ENCODE measurements around the gene SAE1.
"Not testable (repeated sequence)": the region's sequence is repeated elsewhere in the genome, so short reads cannot be mapped to it uniquely, and the experiment has no call there.

The SAE1 gene

DNA sequence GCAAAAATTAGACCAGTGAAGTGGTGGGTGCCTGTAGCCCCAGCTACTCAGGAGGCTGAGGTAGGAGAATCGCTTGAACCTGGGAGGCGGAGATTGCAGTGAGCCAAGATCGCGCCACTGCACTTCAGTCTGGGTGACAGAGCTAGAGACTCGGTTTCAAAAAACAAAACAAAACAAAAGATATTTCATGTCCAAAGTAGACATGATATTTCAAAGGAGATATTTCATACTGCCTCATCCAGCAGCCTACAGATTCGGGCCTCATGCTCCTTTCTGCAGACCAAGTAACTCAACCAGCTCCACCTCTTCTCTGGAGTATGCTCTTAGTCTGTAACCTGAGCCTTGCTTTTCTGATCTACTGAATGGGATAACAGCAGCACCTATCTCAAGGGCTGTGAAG lies 32.0 kb upstream of the SAE1 start:
- TF ChIP-seq, protein P1, sequence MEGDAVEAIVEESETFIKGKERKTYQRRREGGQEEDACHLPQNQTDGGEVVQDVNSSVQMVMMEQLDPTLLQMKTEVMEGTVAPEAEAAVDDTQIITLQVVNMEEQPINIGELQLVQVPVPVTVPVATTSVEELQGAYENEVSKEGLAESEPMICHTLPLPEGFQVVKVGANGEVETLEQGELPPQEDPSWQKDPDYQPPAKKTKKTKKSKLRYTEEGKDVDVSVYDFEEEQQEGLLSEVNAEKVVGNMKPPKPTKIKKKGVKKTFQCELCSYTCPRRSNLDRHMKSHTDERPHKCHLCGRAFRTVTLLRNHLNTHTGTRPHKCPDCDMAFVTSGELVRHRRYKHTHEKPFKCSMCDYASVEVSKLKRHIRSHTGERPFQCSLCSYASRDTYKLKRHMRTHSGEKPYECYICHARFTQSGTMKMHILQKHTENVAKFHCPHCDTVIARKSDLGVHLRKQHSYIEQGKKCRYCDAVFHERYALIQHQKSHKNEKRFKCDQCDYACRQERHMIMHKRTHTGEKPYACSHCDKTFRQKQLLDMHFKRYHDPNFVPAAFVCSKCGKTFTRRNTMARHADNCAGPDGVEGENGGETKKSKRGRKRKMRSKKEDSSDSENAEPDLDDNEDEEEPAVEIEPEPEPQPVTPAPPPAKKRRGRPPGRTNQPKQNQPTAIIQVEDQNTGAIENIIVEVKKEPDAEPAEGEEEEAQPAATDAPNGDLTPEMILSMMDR (conservative IDR thresholded peaks at IDR 0.05): no peak
- peak overlapping the region; percentile 97 for H3K27ac ChIP-seq

DNA sequence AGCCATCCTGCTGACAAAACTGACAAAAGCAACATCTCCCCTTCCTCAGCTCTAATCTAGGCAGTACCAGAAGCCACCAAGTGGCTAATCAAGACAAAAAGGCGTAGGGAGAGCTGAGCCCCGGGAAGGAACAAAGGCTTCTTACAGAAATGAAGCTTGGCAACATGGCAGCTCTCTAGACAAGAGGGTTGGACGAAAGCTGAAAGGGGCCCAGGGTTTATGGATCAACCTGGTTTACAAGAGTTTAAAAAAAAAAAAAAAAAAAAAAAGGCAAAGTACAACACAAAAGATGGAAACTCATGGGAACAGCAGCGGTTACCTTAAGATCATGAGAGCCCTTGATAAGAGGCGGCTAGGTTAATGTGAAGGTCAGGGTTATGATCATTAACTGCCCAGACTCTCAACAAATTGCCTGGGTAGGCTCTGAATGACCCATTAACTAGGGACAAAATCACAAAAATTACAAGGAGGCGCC lies 31.0 kb upstream of the SAE1 start:
- peak overlapping the region; percentile 97; the same call in 1 of the 2 replicates for H3K27ac ChIP-seq
- TF ChIP-seq, protein P1 (conservative IDR thresholded peaks at IDR 0.05): no peak

DNA sequence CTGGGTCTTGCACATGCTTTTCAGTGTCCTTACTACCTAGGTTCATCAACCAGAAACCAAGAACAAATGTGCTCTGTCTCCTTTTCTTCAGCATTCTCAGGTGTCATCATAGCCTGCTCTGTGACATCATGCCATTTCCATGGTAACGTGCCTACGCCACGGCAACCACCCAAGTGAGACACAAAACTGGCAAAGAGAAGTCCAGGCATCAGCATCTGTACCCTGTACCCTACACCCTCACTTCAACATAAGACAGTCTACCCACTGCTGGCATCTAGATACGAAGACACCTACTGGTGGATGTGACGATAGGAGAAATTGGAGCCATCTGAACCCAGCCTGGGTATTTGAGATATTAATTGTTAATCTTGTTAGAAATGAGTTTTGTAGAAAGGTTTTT lies 30.3 kb upstream of the SAE1 start:
- no peak overlapping the region for H3K27ac ChIP-seq
- TF ChIP-seq, protein P1 (conservative IDR thresholded peaks at IDR 0.05): no peak

DNA sequence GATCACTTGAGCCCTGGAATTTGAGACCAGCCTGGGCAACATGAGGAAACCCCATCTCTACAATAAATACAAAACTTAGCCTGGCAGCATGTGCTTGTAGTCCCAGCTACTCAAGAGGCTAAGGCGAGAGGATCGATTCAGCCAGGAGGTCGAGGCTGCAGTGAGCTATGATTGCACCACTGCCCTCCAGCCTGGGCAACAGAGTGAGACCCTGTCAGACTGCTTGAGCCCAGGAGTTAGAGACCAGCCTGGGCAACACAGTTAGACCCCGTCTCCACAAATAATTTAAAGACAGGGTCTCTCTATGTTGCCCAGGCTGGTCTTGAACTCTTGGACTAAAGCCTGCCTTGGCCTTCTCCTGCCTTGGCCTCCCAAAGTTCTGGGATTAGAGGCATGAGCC lies 29.5 kb upstream of the SAE1 start:
- not testable (repeated sequence) for H3K27ac ChIP-seq

DNA sequence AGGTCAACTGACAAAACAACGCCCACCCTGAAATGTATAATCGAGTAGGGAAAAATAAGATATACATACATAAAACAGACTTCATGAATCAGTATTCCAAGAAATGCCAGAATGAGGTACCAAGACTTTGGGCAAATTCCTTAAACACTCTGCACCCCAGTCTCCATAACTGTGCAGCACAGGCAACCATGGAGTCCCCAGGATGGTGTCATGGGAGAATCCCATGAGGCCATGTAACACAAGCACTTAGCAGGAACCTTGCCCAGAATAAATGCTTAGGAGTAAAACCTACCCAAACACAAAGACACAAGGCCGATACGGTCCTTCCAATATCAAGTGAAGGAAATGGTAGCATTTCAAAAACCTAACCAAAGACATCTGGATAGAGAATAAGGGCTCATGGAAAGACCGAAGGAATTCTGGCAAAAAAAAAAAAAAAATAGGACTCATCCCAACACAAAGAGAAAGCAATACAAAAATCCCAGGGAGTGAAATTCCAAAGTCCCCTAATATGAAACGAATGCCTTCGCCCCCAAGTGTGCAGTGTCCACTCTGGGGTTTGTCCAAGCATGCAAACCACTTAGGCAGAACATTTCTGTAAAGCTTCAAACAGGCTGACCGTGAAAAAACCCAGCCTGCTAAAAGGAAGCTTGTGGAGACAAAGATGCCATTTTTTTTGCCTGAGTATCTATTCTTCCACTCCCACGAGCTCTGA lies 28.1 kb upstream of the SAE1 start:
- no peak overlapping the region for H3K27ac ChIP-seq
- TF ChIP-seq, protein P1 (conservative IDR thresholded peaks at IDR 0.05): no peak

DNA sequence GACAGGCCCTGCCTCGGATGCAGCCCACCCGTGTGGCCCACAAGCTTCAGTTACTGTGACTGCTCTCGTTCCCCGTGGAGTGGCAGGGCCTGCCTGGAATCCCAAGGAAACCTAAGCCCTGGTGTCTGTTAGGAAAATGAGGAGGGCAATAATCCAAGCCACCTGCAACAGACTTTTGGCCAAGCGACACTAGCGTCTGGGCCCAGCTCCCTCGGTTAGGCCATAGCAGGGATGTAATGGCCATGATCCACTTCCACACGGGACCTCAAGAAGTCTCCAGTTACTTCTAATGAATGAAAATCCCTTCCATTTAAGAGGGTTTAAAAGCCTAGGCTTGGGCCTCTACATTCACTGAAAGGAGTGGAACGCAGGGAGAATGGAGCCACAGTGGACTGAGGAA lies 26.0 kb upstream of the SAE1 start:
- TF ChIP-seq, protein P1 (conservative IDR thresholded peaks at IDR 0.05): no peak
- no peak overlapping the region for H3K27ac ChIP-seq

DNA sequence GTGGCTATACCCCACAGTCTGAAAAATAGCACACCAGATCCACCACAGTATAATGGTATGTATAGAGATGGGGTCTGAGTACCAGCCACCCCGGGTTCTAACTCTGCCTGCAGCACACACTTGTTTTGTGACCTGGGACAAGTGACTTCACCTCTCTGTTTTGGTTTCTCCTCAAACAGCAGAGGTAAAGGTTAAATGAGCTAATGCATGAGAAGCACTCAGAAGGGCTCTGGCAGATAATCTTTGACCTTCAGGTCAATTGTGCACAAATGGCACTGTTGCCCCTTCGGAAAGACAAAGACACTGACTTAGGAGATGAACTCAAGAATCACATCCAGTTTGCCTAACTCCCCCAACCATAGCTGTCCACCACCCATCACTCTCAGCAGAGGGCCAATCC lies 24.8 kb upstream of the SAE1 start:
- H3K27ac ChIP-seq: 0 out of 2 replicates have a peak overlapping the region, but pooled peaks have one; percentile 32
- TF ChIP-seq, protein P1 (conservative IDR thresholded peaks at IDR 0.05): no peak

DNA sequence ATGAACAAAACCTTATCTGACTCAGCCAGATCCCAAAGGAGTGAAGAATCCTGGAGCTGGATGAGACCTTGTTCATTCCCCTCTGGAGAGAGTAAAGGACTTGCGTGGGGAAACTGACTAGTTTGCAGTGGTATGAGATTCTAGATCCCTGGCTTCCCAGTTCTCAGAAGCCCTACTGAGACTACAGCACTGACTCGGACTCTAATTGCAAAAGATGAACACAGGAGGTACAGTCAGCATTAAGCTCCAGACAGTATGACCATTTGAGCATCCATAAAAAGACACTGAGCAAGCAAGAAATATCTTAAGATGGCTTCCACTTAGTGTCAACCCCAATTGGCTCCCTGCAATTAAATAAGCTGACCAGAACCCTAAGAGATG lies 23.8 kb upstream of the SAE1 start:
- TF ChIP-seq, protein P1 (conservative IDR thresholded peaks at IDR 0.05): no peak
- H3K27ac ChIP-seq: peak overlapping the region; percentile 32
